HUES6 (cell line): ENCODE measurements around the gene WDFY4.

ENCODE experiments used
- H3K27ac ChIP-seq: 2 replicates; pipeline ENCODE4 v1.7.0; 2013; ENCODE audit warnings: low read depth, mild to moderate bottlenecking, low read length, inconsistent platforms
- H3K27me3 ChIP-seq: 2 replicates; pipeline ENCODE4 v1.6.1; 2013; ENCODE audit warnings: low read length; ENCODE audit not compliant: control insufficient read depth, insufficient read depth
- H3K36me3 ChIP-seq: 2 replicates; pipeline ENCODE4 v1.6.1; 2013; ENCODE audit warnings: low read length; ENCODE audit not compliant: control insufficient read depth, insufficient read depth
- H3K4me1 ChIP-seq: 2 replicates; pipeline ENCODE4 v1.6.1; 2013; ENCODE audit warnings: low read length; ENCODE audit not compliant: control insufficient read depth, insufficient read depth
- H3K4me3 ChIP-seq: 2 replicates; pipeline ENCODE4 v1.5.1; 2013; ENCODE audit warnings: low read depth, low read length
- H3K9ac ChIP-seq: one replicate; pipeline ENCODE4 v1.6.1; 2013; ENCODE audit warnings: mild to moderate bottlenecking, low read length
- H3K9me3 ChIP-seq: 2 replicates; pipeline ENCODE4 v1.6.1; 2013; ENCODE audit warnings: low read depth, low read length; ENCODE audit not compliant: control insufficient read depth, insufficient read depth

The WDFY4 gene

GRCh38 chr10:48883701-48884100 lies 199.0 kb downstream of the WDFY4 start:
- H3K9ac ChIP-seq = no peak overlapping the region
- peaks cover 3% of the 10 kb centered on the region; the same call in 1 of the 2 replicates for H3K27me3 ChIP-seq
- 0 out of 2 replicates have a peak, but pooled peaks cover 3% of the 10 kb centered on the region for H3K9me3 ChIP-seq
- no peaks in the 10 kb centered on the region for H3K36me3 ChIP-seq
- H3K27ac ChIP-seq = no peak overlapping the region
- H3K4me3 ChIP-seq = no peak overlapping the region
- peaks cover 6% of the 10 kb centered on the region; the same call in 1 of the 2 replicates for H3K4me1 ChIP-seq

- H3K36me3 ChIP-seq = no peaks in the 10 kb centered on the region
- 0 out of 2 replicates have a peak, but pooled peaks cover 3% of the 10 kb centered on the region for H3K9me3 ChIP-seq
- no peak overlapping the region for H3K27ac ChIP-seq
- H3K27me3 ChIP-seq = peaks cover 3% of the 10 kb centered on the region; the same call in 1 of the 2 replicates
- H3K4me1 ChIP-seq = peaks cover 6% of the 10 kb centered on the region; the same call in 1 of the 2 replicates
- no peak overlapping the region for H3K9ac ChIP-seq
- no peak overlapping the region for H3K4me3 ChIP-seq
Observed at GRCh38 chr10:48884179-48885045, 199.7 kb downstream of the WDFY4 start.

GRCh38 chr10:48885376-48885775 lies 200.7 kb downstream of the WDFY4 start:
- H3K4me1 ChIP-seq = peaks cover 2% of the 10 kb centered on the region; the same call in 1 of the 2 replicates

GRCh38 chr10:48887982-48888381 lies 203.3 kb downstream of the WDFY4 start:
- Histone ChIP-seq H3K9me3 (no peaks in the 10 kb centered on the region), H3K27me3 (peaks cover 3% of the 10 kb centered on the region; the same call in 1 of the 2 replicates), H3K4me3 (no peak overlapping the region), H3K27ac (no peak overlapping the region), H3K9ac (no peak overlapping the region), H3K4me1 (no peaks in the 10 kb centered on the region; the same call in 1 of the 2 replicates), H3K36me3 (no peaks in the 10 kb centered on the region)

More at GRCh38 chr10:48885376-48885775, 200.7 kb downstream of the WDFY4 start:
- H3K27me3 ChIP-seq = peaks cover 3% of the 10 kb centered on the region; the same call in 1 of the 2 replicates
- H3K4me3 ChIP-seq = no peak overlapping the region
- no peak overlapping the region for H3K27ac ChIP-seq
- H3K9me3 ChIP-seq = 0 out of 2 replicates have a peak, but pooled peaks cover 3% of the 10 kb centered on the region
- H3K36me3 ChIP-seq = no peaks in the 10 kb centered on the region
- H3K9ac ChIP-seq = no peak overlapping the region

GRCh38 chr10:48890888-48891850 lies 206.5 kb downstream of the WDFY4 start:
- H3K4me1 ChIP-seq = no peaks in the 10 kb centered on the region; the same call in 1 of the 2 replicates
- H3K27ac ChIP-seq = no peak overlapping the region
- H3K27me3 ChIP-seq = peaks cover 3% of the 10 kb centered on the region; the same call in 1 of the 2 replicates
- H3K4me3 ChIP-seq = no peak overlapping the region
- no peaks in the 10 kb centered on the region for H3K36me3 ChIP-seq
- H3K9me3 ChIP-seq = no peaks in the 10 kb centered on the region
- no peak overlapping the region for H3K9ac ChIP-seq

GRCh38 chr10:48894911-48895802 lies 210.5 kb downstream of the WDFY4 start:
- Histone ChIP-seq H3K27me3 (no peaks in the 10 kb centered on the region), H3K27ac (no peak overlapping the region), H3K36me3 (no peaks in the 10 kb centered on the region), H3K4me3 (no peak overlapping the region), H3K9me3 (no peaks in the 10 kb centered on the region), H3K4me1 (no peaks in the 10 kb centered on the region; the same call in 1 of the 2 replicates), H3K9ac (no peak overlapping the region)

- no peaks in the 10 kb centered on the region for H3K27me3 ChIP-seq
- H3K27ac ChIP-seq = no peak overlapping the region
- no peak overlapping the region for H3K4me3 ChIP-seq
- H3K36me3 ChIP-seq = no peaks in the 10 kb centered on the region
- no peak overlapping the region for H3K9ac ChIP-seq
- no peaks in the 10 kb centered on the region; the same call in 1 of the 2 replicates for H3K4me1 ChIP-seq
- H3K9me3 ChIP-seq = no peaks in the 10 kb centered on the region
Observed at GRCh38 chr10:48895803-48896195, 211.1 kb downstream of the WDFY4 start.

GRCh38 chr10:48896756-48897440 lies 212.2 kb downstream of the WDFY4 start:
- H3K27me3 ChIP-seq = no peaks in the 10 kb centered on the region
- no peak overlapping the region for H3K4me3 ChIP-seq

GRCh38 chr10:48897441-48897790 lies 212.7 kb downstream of the WDFY4 start:
- no peak overlapping the region for H3K27ac ChIP-seq
- H3K4me1 ChIP-seq = no peaks in the 10 kb centered on the region
- H3K36me3 ChIP-seq = no peaks in the 10 kb centered on the region
- no peaks in the 10 kb centered on the region for H3K9me3 ChIP-seq
- H3K4me3 ChIP-seq = no peak overlapping the region
- H3K9ac ChIP-seq = no peak overlapping the region
- no peaks in the 10 kb centered on the region for H3K27me3 ChIP-seq

More at GRCh38 chr10:48896756-48897440, 212.2 kb downstream of the WDFY4 start:
- Histone ChIP-seq H3K4me1 (no peaks in the 10 kb centered on the region), H3K27ac (no peak overlapping the region), H3K36me3 (no peaks in the 10 kb centered on the region), H3K9me3 (no peaks in the 10 kb centered on the region), H3K9ac (no peak overlapping the region)
